Cerebellar nuclear complex (tissue), 1 donor: ENCODE data around the gene PHKB.

ENCODE experiments used
- DNase-seq, 2 experiments: peaks; one replicate each; lab custom pipeline; 2025; lab: John Stamatoyannopoulos, UW

The PHKB gene

DNA sequence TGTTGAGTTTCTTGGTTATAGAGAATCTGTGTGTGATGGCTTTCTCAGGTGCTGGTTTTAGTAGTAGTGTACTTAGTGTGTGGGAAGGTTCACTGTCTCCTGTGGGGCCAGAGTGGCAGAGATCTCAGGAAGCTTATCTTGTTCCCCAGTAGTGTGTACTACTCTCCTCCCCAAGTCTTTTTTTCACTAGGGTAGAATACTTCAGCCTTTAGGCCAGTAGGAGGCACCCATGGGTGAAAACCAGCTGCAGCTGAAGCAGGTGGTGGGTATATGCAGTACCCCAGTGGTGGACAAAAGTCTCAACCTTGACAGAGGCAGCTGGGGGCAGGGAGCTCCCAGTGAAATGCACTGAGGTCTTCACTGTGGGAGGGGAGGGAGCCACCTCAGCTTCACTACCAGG, 109.9 kb downstream of the PHKB start:
- DNase-seq, result no peak

DNA sequence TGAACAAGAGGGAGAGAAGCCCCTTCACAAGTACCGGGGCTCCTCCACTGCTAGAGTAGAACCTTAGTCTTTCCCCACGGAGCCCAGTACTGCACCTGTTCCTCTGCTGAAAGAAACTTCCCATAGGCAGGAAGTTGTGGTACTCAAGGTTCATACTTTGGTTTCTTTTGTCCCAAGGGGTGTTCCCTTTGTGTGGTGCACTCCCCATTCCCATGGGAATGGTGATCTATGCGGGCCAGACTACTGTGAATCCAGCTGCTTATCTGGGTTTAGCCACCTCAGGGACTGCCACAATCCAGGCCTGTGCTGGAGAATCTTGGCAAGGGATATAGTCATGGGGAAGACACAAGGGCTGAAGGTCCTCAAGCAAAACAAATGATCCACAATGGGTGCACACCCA, 110.6 kb downstream of the PHKB start:
- no peak for DNase-seq

DNA sequence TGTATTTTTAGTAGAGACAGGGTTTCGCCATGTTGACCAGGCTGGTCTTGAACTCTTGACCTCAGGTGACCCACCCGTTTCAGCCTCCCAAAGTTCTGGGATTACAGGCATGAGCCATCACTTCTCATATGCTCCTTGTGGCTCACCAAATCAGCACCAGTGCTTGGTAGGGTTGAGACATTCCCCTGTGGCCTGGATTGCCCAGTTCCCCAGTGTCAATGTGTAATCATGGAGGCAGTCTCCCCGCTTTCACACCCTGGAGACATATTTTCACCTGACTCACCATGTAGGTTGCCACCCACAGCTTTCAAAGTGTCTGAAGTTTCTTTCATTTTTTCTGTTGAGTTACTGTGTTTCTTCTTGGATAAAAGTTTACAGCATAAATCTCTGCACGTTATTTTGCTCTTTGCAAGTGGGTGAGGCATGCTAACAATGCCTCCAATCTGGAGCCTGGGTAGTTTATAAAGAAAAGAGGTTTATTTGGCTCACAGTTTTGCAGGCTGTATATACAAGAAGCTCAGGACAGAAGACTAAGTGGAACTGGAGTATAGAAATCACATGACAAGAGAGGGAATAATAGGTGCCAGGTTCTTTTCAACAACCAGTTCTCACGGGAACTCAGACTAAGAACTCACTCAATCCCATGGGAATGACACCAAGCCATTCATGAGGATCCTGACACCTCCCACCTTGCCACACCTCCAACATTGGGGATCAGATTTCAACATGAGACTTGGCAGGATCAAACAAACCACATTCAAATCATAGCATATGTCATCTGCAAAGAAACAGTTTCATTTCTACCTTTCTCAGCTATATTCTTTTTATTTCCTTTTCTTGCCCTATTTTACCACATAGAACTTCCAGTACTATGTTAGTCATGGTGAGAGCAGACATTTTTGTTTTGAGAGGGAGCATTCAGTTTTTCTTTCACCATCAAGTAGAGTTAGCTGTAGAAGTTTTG, 113.2 kb downstream of the PHKB start:
- no peak for DNase-seq

DNA sequence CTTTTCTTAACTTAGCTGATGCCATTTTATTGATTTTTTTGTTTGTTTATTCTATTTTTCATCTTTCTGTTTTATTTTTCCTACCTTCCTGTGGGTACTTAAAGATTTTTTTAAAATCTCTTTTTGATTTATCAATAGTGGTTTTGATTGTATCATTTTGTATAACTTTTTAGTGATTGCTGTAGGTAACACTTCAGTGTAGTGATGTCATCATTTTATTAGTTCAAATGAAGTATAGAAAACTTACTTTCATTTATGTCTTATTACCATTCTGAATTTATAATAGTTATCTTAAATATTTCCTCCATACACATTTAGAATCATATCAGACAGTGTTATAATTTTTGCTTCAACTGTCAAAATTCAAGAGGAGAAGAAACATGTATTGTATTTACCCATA, 115.9 kb downstream of the PHKB start:
- DNase-seq, result no peak

DNA sequence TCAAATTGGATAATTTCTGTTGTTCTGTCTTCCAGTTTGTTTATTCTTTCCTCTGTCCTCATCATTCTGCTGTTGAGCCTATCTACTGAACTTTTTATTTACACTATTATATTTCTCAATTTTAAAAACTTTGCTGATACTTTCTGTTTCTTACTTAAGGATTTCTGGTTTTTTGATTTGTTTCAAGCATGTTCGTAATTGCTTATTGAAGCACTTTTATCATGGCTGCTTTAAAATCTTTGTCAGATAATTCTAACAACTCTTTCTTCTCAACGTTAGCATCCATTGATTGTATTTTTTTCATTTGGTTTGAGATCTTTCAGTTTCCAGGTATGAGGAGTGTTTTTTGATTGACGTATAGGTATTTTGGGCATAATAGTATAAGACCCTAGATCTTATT, 116.9 kb downstream of the PHKB start:
- DNase-seq, result no peak

DNA sequence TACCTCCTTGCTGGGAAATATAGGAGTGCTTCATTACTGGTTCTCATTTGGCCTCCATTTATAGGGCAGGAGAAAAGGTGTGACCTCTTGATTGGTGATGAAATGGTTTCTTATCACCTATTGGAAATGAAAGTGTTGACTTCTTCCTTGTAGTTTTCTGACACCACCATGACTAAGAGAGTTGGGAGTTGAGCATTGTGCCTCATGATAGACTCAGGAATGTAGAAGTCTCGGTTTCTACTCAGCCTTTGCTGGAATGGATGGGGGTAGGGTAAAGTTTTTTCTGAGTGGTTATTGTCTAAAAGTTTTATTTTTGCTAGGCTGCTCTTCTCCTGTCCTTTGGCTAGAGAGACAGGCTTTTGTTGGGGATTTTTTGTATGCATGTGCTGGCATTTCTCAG, 117.4 kb downstream of the PHKB start:
- no peak for DNase-seq

DNA sequence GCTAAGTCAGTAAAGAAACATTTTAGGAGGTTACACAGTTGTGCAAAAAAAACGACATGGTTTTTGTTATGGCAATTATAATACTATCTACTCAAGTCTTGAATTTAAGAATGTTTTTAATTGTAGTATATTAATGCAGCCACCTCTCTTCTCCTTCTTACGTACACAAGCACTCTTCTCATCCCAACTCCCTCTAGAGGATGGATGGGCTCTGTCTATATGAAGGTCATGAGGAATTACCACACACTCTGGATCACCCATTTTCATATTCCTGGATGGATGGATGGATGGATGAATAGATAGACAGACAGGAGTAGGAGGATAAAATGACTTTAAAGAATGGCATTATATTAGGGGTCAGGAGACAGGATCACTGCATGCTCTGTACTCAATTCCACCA, 120.0 kb downstream of the PHKB start:
- DNase-seq, result no peak

DNA sequence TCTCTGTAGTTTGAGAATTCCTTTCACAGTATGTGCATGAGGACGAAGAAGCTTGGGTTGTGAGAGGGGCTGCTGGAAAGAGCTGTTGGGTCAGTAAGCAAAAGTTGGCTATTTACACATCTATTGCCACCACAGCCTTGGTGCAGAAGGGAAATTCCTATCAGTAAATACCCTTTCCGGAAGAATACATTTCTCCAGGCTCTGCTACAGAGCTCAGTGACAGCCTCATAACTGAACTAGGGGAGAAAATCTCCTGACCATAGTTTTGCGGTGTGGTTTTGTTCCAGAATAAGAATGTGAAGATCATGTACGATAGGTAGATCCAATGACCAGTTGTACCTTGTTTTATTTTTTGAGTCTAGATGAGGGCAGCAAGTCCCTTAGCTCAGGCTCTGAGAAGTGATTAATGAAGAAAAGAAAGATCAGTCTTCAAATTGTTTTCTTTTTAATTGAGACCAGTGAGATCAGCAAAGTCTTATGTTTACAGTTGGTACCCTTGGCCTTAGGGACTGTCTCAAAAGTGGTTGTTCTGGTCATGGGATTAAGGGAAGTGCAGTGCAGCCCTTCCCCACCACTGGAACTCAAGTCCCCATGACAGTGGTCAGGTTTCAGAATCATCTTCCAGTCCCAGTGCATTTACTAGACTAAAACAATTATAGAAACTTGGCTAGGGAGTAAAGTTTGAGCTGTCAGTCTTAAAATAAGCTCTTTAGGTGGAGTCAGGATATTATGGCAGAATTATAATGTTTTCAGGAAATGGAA, 123.5 kb downstream of the PHKB start:
- DNase-seq, result no peak

DNA sequence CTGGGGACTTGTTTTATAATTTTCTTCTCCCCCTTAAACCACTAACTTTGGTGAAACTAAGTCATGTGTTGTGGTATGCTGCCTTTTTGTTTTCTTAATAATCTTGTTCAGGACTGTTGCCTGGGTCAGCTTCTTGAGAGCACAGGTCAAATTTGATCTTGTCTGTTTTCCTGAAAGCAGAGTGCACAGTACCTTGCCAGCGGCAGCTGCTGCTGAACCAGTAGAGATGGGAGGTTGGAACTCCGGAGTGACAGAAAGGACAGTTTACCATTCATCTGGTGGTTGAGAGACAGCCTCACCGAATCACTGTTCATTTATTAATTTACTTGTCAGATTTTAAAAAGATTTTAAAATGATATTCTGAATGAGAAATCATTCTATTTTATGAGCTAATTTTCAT, 125.0 kb downstream of the PHKB start:
- DNase-seq, result no peak

DNA sequence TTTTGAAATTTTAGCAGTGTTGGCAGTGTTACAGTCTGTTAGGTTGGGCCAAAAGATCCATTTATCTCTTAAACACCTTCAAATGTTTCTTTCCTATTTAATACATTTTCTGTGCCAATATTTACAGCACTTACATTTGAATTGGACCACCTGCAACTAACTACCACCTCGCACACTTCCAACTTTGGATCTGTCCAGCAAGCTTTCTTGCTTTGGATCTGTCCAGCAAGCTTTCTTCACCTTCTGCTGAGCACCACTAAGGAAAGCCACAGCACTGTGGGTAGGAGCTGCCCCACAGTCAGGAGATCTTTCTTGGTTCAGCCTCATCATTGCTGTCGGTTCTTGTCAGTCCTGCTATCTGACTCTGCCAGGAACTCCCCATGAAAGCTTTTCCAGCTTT, 129.3 kb downstream of the PHKB start:
- DNase-seq, result no peak

DNA sequence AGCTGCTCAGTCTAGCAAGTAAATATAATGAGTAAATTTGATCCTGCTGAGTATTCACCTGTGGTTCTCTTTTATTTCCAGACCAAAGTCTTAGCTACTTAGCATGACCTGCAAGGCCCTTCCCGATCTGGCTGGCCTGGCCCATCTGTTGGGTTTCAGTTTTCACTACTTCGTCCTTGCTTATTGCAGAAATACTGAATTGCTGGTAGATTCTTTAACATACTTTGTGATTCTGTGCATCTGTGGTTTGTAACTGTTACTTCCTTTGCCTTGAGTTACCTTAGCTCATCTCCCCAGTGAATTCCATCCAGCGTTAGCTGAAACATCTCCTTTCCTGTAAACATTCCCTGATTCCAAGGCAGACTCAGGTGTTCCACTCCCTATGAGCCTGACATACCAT, 131.1 kb downstream of the PHKB start:
- no peak for DNase-seq

DNA sequence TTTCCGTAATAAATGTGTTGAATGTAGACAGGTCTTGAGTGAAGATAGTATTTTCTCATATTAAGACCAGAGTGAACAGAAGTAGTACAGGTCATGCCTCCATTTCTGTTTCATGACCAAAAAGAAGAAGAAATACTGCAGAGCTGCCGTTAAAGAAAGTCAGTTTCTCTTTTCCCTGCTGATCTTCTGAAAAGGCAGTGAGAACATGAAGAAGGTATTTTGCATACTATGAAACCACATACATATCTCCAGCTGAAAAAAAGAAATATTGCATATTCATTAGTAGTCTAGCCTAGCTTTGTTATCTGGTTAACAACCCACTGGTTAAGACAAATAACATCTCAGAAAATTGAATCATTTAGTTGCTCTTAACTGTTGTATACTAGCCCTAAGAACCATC, 138.4 kb downstream of the PHKB start:
- DNase-seq, result no peak

DNA sequence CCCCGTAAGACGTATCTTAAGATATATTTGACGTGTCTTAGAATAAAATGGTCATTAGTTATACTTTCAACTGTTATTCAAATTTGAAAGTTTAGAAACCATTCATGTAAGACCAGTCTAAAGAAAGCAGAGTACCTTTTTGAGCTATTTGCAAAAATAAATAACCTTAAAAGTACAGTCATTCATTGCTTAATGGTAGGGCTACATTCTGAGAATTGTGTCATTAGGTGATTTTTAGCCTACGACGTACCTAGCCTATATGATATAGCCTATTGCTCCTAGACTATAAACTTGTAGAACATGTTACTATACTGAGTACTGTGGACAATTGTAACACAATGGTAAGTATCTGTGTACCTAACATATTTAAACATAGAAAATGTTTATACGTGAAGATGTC, 139.2 kb downstream of the PHKB start:
- no peak for DNase-seq

DNA sequence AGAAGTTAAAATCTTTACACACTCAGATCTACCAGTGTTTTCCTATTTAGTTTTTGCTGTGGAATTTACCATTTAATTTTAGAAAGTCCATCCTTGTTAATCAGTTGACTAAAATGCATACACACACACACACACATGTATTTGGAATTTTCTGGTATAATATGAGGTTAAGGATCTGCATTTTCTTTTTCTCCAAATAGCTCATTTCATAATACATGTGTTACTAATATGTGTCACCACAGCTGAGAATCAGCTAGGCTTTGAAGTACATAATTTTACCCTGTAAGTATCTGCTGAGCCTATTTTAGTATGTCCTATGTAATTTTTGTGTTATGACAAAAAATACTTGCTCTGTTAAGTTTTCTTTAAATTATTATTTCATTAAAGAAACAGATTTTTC, 143.2 kb downstream of the PHKB start:
- DNase-seq, result no peak

DNA sequence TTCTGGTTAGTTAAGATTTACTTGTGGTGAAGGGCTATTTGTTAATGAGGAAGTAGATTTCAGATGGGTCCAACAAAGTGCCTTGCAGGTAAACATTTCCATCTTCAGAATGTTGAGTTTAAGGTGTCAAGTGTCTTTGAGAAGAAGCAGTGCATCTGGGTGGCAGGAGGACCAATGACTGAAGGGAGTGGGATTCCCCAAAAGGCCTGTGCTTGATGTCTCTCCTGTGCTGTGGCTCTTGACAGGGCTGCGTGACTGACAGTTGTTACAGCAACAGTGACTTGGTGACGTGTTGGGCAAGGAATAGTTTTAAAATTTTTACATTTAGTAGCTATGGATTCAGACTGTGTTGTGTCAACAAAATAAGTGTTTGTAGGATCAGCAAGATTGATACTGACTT, 149.9 kb downstream of the PHKB start:
- no peak for DNase-seq

DNA sequence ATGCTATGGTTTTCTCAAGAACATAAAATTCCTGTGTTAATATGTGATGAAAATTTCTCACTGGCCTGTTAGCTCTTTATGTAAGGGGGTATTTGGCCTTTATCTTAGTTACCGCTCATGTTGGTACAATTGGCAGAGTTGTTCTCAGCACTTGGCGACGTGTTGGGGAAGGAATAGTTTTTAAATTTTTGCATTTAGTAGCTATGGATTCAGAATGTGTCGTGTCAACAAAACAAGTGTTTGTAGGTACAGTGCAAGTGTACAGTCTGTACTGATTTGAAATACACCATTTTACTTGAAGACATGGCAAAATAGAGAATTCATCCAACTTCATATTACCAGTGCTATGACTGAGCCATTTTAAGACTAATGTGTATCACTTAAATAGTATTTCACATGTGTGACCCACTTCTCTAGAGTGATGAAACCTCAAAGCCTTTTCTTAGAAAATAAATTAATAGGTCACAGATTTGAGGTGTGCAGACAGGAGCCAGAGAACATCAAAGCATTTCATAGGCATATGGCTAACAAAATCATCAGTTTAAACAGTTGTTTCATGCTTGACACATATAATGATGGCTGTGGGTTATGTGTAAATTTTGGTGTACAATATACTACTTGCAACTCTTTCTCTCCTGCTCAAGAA, 150.8 kb downstream of the PHKB start:
- no peak for DNase-seq

DNA sequence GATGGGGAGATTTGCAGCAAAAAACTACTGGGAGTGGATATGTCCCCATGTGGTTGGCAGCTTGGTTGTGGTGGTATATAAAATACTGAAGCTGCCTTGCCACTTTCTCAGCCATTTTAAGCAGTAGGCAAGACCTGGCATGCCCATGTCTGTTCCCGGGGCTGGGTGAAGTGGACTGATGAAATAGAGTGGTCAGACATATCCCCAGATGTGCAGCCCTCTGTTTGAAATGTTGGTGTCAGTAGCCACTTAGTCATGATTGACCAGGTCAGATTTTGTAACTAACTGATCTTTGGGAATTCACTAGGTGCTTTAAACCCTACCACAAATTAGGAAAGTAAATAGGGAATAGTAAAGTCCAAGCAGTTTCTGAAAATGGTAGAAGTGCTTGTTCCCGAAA, 151.6 kb downstream of the PHKB start:
- DNase-seq, result no peak

DNA sequence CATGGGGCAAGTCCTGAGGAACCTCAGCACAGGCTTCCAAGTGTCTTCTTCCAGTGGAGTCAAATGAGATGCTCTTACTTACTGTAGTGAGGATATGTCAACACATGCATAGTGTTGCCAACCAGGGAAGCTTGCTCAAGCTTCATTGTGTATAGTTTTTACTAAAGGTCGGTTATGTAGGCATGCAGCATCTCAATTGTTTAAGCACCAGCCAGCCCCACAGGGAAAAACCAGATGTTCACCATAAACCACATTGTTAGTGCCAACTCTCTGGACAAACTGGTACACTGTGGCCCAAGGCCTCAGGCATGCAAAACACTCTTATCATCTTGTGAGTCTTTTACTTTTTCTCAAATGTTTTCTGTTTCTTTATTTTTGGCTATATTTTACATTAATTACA, 152.1 kb downstream of the PHKB start:
- no peak for DNase-seq

DNA sequence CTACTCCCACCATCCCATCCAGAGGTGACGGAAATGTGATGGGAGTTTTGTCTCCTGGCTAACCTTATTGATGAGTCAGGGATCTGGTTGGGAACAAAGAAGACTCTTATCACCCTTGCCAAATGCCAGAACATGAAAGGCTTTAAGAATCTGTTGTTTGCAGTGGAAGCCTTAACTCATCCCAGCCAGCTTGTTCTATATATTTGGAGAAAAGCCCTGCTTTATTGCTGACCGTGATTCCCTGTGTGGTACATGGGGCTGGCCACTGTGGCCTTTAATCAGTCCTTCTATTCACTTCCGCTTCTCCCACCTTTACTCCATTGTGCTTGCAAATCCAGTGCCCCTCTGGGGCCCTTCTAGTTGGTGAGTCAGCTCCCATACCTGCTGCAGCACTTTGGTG, 156.6 kb downstream of the PHKB start:
- DNase-seq, result no peak

DNA sequence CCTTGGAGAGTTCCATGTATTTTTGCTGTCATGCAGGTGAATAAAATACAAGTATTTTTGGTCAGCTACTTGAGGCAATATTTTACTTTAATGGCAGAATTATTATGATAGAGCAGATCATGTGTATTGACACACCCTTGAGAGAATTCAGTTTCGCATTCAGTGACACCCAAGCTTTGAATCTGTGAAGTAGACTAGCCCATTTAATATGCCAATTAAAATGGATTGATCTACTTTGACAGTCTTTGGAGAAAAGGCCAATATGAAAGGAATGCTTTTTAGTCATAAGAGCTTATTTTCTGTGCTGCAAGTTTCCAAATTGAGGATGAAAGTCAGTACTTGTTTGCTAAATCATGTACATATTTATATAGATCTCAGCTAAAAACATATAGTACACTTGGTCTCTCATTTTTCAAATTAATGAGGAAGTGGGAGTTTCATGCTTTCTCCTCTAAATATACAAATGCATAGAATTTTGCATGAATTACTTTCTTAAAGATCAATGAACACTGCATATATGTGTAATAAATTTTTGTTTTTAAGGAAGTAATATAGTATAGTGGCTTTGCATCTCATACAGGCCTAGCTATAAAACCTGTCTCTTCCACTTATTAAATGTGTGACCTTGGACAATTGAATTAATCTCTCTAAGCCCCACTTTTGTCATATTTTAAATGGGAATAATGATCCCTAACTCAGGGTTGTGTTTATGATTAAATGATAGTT, 161.5 kb downstream of the PHKB start:
- no peak for DNase-seq

DNA sequence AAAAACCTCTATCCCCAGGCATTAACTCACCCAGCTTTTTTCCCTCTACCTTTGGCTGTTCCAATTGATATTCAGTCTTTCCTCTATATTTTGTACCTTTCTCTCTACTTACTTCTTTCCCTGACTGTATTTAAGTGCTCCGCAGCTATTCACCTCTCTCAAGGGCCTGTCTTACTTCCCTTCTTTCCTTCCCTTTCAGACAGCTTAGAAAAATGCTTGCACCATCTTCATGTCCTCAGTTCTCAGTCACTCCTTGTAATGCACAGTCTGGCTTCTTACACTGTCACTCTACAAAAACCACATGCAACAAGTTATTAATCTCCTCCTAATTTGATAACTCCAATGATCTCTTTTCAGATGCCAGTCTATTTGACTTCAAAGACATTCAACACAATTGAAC, 163.4 kb downstream of the PHKB start:
- DNase-seq, result no peak

DNA sequence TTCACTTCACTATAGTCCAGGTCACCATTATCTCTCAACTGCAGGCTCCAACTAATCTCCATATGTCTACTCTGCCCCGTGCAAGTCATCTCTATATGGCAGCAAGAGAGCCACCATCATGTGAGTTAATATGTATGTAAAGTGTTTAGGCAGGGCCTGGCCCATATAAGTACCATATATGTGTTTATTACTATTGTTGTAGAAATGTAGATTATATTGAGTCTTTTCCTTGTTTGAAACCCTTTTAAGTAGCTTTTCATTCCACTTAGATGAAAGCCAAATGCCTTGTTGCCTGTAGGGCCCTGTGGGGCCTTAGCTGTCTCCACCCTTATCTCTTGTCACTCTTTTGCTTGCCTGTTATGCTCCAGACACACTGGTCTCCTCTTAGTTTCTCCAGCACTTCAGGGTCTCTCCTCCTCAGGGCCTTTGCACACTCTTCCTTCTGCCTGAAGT, 164.0 kb downstream of the PHKB start:
- DNase-seq, result no peak
